Right lobe of liver (tissue), 4 donors: ENCODE results near the gene CHMP3.

Experiments used
- CTCF ChIP-seq, 4 donors: fragments of 200-600 bp in 3 of 4; fragments of 450-650 bp in 1 of 4; IDR thresholded peaks; one replicate each; pipeline versions ENCODE4 v1.5.1 to v1.8.0; 2016 to 2022; ENCODE audit warnings: antibody characterized with exemption in 4 of 4, mild to moderate bottlenecking in 2 of 4
- POLR2A ChIP-seq: fragments of 450-650 bp; IDR thresholded peaks from one replicate; pipeline ENCODE4 v1.6.1; 2017; ENCODE audit warnings: antibody characterized with exemption, mild to moderate bottlenecking
- donor health status: DM: no; HTN: no; CAD: no.
- donor health status: DM: no; HTN: no; CAD: no.
- donor health status: DM: no; HTN: yes; CAD: no.

DNA sequence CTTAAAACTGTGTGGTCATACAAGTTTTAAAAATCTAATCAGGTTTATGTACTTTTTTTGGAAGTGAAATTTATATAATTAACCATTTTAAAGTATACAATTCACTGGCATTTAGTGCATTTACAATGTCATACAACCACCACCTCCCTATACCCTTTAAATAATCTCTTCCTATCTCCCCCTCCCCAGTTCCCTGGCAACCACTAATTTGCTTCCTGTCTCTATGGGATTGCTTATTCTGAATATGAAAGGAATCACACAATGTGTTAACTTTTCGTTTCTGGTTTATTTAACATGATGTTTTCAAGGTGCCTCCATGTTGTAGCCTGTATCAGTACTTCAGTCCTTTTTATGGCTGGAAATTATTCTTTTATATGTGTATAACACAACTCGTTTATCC lies 19.4 kb downstream of the CHMP3 start:
- no peak for TF ChIP-seq CTCF (IDR thresholded peaks at IDR 0.05)
- TF ChIP-seq POLR2A = no peak
